HCT116 (cell line): ENCODE data around the gene OLFML2B.

Experiments
- EZH2 ChIP-seq: fragments of 200-600 bp; sonication (generic); IDR thresholded peaks from 2 replicates; pipeline ENCODE4 v1.6.1; 2017; ENCODE audit warnings: antibody characterized with exemption, mixed run types
- POLR2A ChIP-seq: IDR thresholded peaks from 2 replicates; pipeline ENCODE4 v1.7.0; 2011; ENCODE audit warnings: borderline replicate concordance; ENCODE audit not compliant: insufficient read depth, insufficient read length; ENCODE audit errors: extremely low read depth
- POLR2AphosphoS5 ChIP-seq: IDR thresholded peaks from 2 replicates; pipeline ENCODE4 v1.6.1; 2011; ENCODE audit warnings: mild to moderate bottlenecking, low read depth, low read length, moderate library complexity
- SIN3A ChIP-seq: IDR thresholded peaks from 2 replicates; pipeline ENCODE4 v1.6.1; 2012; ENCODE audit warnings: low read depth
- TF ChIP-seq, protein P1 (sequence below), 3 experiments: fragments of 200-600 bp in 1 of 3; sonication (generic) in 1 of 3; IDR thresholded peaks in 2 of 3; conservative IDR thresholded peaks in 1 of 3; 2 replicates each; pipeline ENCODE4 v1.5.1; 2012 to 2017; ENCODE audit warnings: low read depth in 2 of 3, low read length in 2 of 3, antibody characterized with exemption in 1 of 3, borderline replicate concordance in 1 of 3, control low read depth in 1 of 3, mild to moderate bottlenecking in 1 of 3, mixed read lengths in 1 of 3, mixed run types in 1 of 3, moderate library complexity in 1 of 3; ENCODE audit not compliant: insufficient read depth in 1 of 3
- TF ChIP-seq, protein P2 (sequence below): IDR thresholded peaks from 2 replicates; pipeline ENCODE4 v1.6.1; 2012
- TF ChIP-seq, protein P3 (sequence below): IDR thresholded peaks from 2 replicates; pipeline ENCODE4 v1.6.1; 2012; ENCODE audit warnings: low read depth
- TF ChIP-seq, protein P4 (sequence below): IDR thresholded peaks from 2 replicates; pipeline ENCODE4 v1.6.1; 2012

DNA sequence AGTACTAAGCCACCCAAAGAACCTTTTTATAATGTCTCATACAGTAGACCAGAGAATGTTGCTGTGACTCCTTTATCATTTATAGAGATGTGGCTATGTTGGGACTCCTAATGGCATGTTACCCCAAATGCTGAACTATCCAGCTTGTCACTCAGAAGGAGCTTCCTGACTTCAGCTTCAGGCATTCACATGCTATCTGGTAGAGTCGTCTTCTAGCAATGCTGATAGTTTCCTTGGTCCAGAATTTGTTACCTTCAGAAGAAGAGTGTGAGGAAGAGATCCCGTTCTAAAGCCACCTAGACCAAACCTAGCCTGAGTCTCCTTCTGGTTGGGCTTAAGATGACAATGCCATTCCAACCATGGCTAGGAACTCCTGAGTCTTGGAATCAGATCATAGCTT is 68.1 kb downstream of the OLFML2B start:
- TF ChIP-seq, protein P1, sequence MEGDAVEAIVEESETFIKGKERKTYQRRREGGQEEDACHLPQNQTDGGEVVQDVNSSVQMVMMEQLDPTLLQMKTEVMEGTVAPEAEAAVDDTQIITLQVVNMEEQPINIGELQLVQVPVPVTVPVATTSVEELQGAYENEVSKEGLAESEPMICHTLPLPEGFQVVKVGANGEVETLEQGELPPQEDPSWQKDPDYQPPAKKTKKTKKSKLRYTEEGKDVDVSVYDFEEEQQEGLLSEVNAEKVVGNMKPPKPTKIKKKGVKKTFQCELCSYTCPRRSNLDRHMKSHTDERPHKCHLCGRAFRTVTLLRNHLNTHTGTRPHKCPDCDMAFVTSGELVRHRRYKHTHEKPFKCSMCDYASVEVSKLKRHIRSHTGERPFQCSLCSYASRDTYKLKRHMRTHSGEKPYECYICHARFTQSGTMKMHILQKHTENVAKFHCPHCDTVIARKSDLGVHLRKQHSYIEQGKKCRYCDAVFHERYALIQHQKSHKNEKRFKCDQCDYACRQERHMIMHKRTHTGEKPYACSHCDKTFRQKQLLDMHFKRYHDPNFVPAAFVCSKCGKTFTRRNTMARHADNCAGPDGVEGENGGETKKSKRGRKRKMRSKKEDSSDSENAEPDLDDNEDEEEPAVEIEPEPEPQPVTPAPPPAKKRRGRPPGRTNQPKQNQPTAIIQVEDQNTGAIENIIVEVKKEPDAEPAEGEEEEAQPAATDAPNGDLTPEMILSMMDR (IDR thresholded peaks at IDR 0.05 in 2 of 3, conservative IDR thresholded peaks at IDR 0.05 in 1 of 3; ENCODE audit: borderline replicate concordance in 1 of 3, insufficient read depth in 1 of 3, low read depth in 2 of 3, low read length in 2 of 3) = no peak
- TF ChIP-seq, protein P2, sequence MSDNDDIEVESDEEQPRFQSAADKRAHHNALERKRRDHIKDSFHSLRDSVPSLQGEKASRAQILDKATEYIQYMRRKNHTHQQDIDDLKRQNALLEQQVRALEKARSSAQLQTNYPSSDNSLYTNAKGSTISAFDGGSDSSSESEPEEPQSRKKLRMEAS = no peak
- TF ChIP-seq SIN3A (no peak), EZH2 (no peak), POLR2AphosphoS5 (no peak), POLR2A (no peak)
- TF ChIP-seq, protein P3, sequence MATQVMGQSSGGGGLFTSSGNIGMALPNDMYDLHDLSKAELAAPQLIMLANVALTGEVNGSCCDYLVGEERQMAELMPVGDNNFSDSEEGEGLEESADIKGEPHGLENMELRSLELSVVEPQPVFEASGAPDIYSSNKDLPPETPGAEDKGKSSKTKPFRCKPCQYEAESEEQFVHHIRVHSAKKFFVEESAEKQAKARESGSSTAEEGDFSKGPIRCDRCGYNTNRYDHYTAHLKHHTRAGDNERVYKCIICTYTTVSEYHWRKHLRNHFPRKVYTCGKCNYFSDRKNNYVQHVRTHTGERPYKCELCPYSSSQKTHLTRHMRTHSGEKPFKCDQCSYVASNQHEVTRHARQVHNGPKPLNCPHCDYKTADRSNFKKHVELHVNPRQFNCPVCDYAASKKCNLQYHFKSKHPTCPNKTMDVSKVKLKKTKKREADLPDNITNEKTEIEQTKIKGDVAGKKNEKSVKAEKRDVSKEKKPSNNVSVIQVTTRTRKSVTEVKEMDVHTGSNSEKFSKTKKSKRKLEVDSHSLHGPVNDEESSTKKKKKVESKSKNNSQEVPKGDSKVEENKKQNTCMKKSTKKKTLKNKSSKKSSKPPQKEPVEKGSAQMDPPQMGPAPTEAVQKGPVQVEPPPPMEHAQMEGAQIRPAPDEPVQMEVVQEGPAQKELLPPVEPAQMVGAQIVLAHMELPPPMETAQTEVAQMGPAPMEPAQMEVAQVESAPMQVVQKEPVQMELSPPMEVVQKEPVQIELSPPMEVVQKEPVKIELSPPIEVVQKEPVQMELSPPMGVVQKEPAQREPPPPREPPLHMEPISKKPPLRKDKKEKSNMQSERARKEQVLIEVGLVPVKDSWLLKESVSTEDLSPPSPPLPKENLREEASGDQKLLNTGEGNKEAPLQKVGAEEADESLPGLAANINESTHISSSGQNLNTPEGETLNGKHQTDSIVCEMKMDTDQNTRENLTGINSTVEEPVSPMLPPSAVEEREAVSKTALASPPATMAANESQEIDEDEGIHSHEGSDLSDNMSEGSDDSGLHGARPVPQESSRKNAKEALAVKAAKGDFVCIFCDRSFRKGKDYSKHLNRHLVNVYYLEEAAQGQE = no peak
- TF ChIP-seq, protein P4, sequence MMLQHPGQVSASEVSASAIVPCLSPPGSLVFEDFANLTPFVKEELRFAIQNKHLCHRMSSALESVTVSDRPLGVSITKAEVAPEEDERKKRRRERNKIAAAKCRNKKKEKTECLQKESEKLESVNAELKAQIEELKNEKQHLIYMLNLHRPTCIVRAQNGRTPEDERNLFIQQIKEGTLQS = no peak
